IPS DF 6.9 (cell line): Measurements from ENCODE around the gene ARID1B.

Experiments used
- DNase-seq: peaks from one replicate; pipeline ENCODE4 v3.0.0-alpha.2; 2013; ENCODE audit warnings: low read depth, low spot score
- H3K27ac ChIP-seq: one replicate; pipeline ENCODE4 v1.5.1; 2013; ENCODE audit warnings: low read length, control low read depth
- H3K27me3 ChIP-seq: 2 replicates; pipeline ENCODE4 v1.6.1; 2013; ENCODE audit warnings: mild to moderate bottlenecking, low read length; ENCODE audit not compliant: control insufficient read depth, insufficient read depth
- H3K36me3 ChIP-seq: 2 replicates; pipeline ENCODE4 v1.6.1; 2013; ENCODE audit warnings: low read length; ENCODE audit not compliant: control insufficient read depth, insufficient read depth
- H3K4me1 ChIP-seq: 2 replicates; pipeline ENCODE4 v1.6.1; 2013; ENCODE audit warnings: low read length; ENCODE audit not compliant: control insufficient read depth, insufficient read depth
- H3K4me3 ChIP-seq: 2 replicates; pipeline ENCODE4 v1.5.1; 2013; ENCODE audit warnings: mild to moderate bottlenecking, low read length
- H3K9me3 ChIP-seq: 2 replicates; pipeline ENCODE4 v1.6.1; 2013; ENCODE audit warnings: low read length, inconsistent platforms; ENCODE audit not compliant: control insufficient read depth, insufficient read depth
- WGBS: extraction: QIAGEN DNeasy Blood & Tissue Kit; methylation state at CpG from one replicate; pipeline ENCODE4 v1.1.7; 2013; ENCODE audit warnings: mixed read lengths, missing lambda C conversion rate; ENCODE audit not compliant: insufficient read length, insufficient coverage; 5-methylcytosine and 5-hydroxymethylcytosine counted together

ARID1B gene

DNA sequence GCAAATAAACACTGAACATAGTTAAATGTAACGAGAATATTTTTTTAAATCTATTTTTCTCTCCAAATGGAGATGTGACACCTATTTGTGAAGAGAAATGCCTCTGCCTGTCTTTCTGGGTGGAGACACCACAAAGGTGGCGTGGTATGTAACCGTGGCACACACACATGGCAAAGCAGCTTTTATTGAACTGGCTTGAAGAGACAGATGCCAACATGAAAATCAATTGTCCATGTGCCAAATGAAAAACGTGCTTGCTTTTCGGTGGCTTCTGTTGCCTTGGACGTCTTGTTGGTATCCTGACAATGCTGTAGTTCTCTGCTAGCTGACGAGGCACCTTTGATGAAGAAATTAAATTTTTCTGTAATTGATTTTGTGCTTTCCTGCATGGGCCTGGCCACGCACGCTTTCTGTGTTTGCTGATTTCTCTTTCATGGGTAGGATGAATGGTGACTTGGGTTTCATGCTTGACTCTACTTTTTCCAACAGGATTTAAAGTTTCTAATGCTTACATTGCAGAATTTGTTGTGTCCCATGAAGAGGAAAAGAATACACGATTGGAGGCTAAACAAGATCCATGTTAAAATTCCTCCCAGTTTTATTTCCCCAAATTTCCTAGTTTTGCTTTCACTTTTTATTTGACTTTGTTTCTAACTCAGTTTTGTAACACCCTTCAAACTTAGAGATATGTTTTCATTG, 343.5 kb downstream of the ARID1B start:
- Histone ChIP-seq H3K27ac (no peak overlapping the region), H3K4me1 (no peaks in the 10 kb centered on the region), H3K36me3 (no peaks in the 10 kb centered on the region), H3K27me3 (no peaks in the 10 kb centered on the region), H3K9me3 (no peaks in the 10 kb centered on the region), H3K4me3 (no peak overlapping the region)
- WGBS: no CpG with 5 or more reads among the region's 10 CpGs
- DNase-seq: no peak

DNA sequence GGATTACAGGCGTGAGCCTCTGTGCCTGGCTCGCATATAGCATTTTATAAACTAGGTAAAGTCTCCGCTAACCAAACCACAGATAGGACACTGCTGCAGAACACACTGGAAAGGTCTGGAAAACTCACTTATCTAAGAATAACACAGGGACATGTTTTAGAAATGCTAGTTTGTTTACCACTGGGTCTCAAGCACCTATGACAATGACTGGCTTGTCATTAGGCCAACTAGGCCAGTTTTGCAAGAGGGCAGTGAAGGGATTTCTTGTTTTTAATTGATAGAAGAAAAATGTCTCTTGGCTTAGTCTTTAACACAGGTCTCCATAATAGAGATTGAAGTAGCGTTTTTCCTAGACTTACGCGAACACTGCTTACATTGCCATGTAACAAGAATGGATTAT, 344.7 kb downstream of the ARID1B start:
- H3K36me3 ChIP-seq: no peaks in the 10 kb centered on the region
- DNase-seq: no peak
- no peaks in the 10 kb centered on the region for H3K4me1 ChIP-seq
- no peaks in the 10 kb centered on the region for H3K27me3 ChIP-seq
- H3K4me3 ChIP-seq: no peak overlapping the region
- no peaks in the 10 kb centered on the region for H3K9me3 ChIP-seq
- H3K27ac ChIP-seq: no peak overlapping the region
- no CpG with 5 or more reads among the region's 6 CpGs for WGBS

DNA sequence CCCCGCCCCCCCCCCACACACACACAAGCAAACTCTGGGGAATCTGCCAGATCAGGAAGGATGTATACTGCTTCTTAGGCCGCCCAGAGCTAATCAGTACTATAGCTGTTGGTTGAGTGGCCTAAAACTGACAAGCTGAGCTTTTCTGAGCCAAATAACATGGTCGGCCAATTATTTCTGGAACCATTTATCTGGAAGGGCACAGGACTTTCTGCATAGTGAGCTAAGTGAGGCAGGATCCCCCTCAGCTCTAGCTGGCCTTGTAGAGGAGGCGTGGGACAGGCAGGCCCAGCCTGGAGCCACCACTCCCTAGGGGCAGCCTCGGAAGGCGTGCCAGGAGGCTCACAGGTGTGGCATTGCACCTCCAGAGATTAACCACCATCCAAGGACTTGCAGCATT, 346.1 kb downstream of the ARID1B start:
- Histone ChIP-seq H3K27me3 (no peaks in the 10 kb centered on the region), H3K36me3 (no peaks in the 10 kb centered on the region), H3K27ac (no peak overlapping the region), H3K4me3 (no peak overlapping the region), H3K4me1 (no peaks in the 10 kb centered on the region), H3K9me3 (no peaks in the 10 kb centered on the region)
- no peak for DNase-seq
- WGBS: no CpG with 5 or more reads among the region's 6 CpGs

DNA sequence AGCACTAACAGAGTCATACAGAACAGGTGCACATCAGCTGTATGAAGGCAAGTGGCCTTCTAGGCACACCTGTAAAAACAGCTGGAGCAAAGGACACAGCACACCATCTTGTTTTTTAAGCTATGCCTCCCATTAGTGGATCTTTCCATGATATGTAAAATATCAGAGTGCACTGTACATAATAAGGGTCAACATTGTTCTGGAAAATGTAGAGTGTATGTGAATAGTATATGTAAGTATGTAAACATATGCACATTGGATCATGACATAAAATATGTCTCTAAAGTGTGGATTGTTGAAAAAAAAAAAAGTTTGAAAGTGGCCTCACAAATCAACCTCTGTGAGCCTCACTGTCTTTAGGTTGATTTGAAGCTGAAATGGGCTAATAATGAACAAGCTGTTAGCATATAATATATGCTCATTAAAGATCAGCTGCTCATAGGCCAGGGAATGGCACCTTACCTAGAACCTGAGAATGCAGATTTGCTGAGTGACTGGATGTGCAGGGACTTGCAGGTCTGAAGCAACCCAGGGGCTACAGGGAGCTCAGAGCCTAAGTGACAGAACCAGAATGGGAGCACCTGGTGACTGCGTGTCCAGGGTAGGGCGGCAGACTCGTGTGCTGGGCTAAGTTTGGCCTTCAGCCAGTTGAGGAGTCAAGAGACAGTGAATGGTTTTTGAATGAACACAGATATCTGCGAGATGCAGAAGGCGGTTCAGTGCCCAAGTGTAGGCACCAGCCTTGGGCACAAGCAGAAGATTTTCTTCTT, 347.5 kb downstream of the ARID1B start:
- no peak overlapping the region for H3K4me3 ChIP-seq
- no peaks in the 10 kb centered on the region for H3K9me3 ChIP-seq
- no peaks in the 10 kb centered on the region for H3K4me1 ChIP-seq
- no peak overlapping the region for H3K27ac ChIP-seq
- no CpG with 5 or more reads among the region's 5 CpGs for WGBS
- DNase-seq: no peak
- no peaks in the 10 kb centered on the region for H3K27me3 ChIP-seq
- H3K36me3 ChIP-seq: no peaks in the 10 kb centered on the region

DNA sequence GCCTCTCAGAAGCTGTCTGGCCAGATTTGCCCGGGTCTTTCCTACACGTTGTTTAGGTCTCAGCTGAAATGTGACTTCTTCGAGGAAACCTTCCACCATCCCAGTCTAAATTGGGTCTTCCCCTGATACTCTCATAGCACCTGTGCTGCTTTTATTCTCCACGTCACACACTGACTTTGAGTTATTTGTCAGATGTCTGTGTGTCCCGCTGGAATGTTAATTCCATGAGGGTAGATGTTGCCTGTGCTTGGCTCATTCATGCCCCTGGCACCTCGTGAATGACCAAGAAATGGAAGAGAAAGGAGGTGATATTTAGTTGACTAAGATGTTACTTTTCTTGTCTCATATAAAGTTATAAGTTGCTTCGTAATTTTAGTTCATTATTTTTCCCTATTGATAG, 348.4 kb downstream of the ARID1B start:
- WGBS: no CpG with 5 or more reads among the region's 7 CpGs
- DNase-seq: no peak
- Histone ChIP-seq H3K27me3 (no peaks in the 10 kb centered on the region), H3K4me1 (no peaks in the 10 kb centered on the region), H3K9me3 (no peaks in the 10 kb centered on the region), H3K36me3 (no peaks in the 10 kb centered on the region), H3K27ac (no peak overlapping the region), H3K4me3 (no peak overlapping the region)

DNA sequence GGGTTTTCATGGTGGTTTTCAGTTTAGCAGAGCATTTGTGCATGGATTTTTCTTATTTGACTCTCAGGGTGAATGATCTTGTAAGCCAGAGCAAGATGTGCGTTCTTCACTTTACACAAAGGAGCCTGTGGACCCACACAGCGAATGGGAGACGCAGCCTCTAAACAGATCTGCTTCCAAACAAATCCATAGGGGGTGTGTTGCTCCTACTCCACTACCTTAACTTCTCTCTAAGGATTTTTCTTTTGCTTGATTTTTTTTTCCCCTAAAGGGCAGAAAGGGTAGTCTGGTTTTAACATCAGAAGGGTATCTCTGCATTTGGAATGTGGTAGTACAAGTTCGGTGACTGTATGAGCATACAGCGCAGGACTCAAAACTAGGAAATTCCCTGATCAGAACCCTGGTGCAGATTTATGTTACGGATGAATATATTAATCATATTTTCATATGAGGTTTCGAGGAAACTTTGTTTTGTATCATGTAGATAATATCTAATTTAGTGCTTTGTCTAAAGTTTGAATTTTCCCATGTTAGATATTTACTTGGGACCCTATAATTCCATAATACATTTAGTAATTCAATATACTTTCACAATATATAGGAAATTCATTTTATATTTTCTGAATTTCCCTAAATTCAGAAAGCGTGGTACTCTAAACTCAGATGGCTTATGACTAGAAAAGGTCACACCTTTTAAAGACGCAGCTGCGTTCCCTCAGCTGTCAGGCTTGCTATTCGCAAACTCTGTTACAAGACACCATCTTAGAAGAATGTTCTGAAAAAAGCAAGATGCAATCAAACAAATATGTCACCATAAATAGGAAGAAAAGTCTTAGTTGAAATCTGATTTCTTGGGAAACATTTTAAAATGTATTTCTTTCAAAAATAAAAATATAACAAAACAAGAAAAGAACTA, 349.3 kb downstream of the ARID1B start:
- H3K4me3 ChIP-seq: no peak overlapping the region
- H3K9me3 ChIP-seq: no peaks in the 10 kb centered on the region
- no peak for DNase-seq
- H3K36me3 ChIP-seq: no peaks in the 10 kb centered on the region
- no peak overlapping the region for H3K27ac ChIP-seq
- H3K27me3 ChIP-seq: no peaks in the 10 kb centered on the region
- H3K4me1 ChIP-seq: no peaks in the 10 kb centered on the region
- WGBS: no CpG with 5 or more reads among the region's 11 CpGs

DNA sequence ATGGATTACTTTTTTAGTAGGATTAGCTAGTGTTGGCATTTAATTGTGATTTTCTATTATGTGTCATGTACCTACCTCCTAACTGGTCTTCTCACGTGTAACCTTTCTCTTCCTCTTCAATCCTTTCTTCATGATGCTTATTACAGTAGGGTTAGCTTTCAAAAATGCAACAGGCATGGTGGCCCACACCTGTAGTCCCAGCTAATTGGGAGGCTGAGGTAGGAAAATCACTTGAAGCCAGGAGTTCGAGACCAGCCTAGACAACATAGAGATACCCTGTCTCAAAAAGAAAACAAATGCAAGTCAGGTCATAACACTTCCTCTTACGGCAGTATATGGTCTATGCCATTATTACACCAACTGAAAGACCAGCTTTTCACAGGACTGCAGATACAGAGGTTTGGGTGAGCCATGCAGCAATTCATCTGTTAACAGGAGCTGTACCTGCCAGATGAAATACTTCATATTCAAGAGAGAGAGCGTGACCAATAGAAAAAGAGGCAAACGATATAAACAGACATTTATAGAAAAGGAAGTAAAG, 351.1 kb downstream of the ARID1B start:
- Histone ChIP-seq H3K27me3 (no peaks in the 10 kb centered on the region), H3K27ac (no peak overlapping the region), H3K4me3 (no peak overlapping the region), H3K9me3 (no peaks in the 10 kb centered on the region), H3K4me1 (no peaks in the 10 kb centered on the region), H3K36me3 (no peaks in the 10 kb centered on the region)
- no peak for DNase-seq
- no CpG with 5 or more reads among the region's 5 CpGs for WGBS

DNA sequence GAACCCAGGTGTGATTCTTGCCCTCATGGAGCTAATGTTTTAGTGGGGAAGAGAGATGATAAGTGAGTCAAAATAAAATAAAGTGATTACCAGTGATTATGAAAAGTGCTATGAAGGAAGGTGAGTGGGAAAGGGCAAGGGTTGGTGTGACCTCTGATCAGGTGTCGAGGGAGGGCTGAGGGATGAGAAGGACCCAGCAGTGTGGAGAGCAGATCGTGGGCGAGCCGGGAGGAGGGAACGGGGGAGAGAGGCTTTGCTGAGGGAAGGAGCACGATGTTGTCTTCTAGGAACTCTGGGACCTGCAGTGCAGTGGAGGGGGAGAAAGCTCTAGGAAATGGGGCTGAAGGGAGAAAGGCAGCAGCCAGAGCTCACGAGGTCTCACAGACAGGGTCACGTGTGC, 354.1 kb downstream of the ARID1B start:
- H3K27ac ChIP-seq: no peak overlapping the region
- no peaks in the 10 kb centered on the region for H3K4me1 ChIP-seq
- no peaks in the 10 kb centered on the region for H3K27me3 ChIP-seq
- peaks cover 3% of the 10 kb centered on the region; the same call in 1 of the 2 replicates for H3K36me3 ChIP-seq
- no peak overlapping the region for H3K4me3 ChIP-seq
- no CpG with 5 or more reads among the region's 8 CpGs for WGBS
- no peaks in the 10 kb centered on the region for H3K9me3 ChIP-seq
- no peak for DNase-seq

DNA sequence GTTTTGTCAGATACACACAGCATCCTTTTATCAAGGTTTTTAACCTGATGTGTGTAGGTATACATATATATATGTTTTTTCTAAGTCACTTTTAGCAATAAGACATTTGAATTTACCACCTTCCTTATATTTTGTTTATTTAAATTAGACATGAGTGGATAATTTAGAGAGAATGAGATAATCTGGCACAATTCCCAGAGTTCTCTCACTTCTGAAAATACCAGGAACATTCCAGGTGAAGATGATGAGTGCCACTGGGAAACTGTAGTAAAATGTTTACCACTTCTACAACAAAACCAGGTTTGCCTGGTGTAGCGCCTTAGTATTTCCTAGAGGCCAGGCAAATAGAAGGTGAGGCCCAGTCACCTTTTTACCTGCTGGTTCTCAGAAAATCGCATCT, 356.7 kb downstream of the ARID1B start:
- no peak overlapping the region for H3K4me3 ChIP-seq
- no CpG with 5 or more reads among the region's 2 CpGs for WGBS
- H3K27ac ChIP-seq: no peak overlapping the region
- H3K4me1 ChIP-seq: no peaks in the 10 kb centered on the region
- H3K36me3 ChIP-seq: peaks cover 3% of the 10 kb centered on the region; the same call in 1 of the 2 replicates
- H3K27me3 ChIP-seq: no peaks in the 10 kb centered on the region
- no peak for DNase-seq
- H3K9me3 ChIP-seq: no peaks in the 10 kb centered on the region

DNA sequence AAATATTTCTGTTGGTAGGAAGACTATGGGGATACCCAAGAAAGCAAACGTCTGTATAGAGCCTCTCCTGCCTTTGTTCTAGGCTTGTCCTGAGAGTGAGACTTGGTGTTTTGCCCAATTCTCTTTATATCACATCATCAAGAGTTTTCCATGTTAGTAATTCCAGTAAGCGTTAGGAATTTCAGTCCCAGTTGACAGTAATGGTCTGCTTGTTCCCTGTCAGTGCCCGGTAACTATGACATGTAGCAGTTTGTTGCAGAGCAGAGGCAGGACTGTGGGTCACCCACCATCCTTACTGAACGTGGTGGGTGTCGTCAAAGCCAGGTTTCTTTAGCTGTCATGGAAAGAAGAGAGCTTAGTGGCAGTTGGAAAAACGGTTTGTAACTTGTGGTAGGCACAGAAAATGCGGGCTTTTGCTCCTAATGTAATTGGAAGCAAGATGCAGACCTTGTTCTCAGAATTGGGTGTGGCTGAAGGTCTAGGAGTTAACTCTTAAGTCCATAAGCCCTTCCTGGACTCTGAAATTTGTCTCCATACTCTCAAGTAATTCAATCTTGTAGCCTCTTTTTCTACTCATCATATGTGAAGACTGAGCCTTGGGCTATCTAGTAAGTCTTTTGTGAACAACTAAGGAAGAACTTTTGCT, 357.3 kb downstream of the ARID1B start:
- H3K4me3 ChIP-seq: no peak overlapping the region
- no CpG with 5 or more reads among the region's 7 CpGs for WGBS
- H3K9me3 ChIP-seq: no peaks in the 10 kb centered on the region
- peaks cover 3% of the 10 kb centered on the region; the same call in 1 of the 2 replicates for H3K36me3 ChIP-seq
- no peak for DNase-seq
- H3K4me1 ChIP-seq: no peaks in the 10 kb centered on the region
- H3K27ac ChIP-seq: no peak overlapping the region
- H3K27me3 ChIP-seq: no peaks in the 10 kb centered on the region
